A204.1 (cell line): Measurements from ENCODE around the gene GOLGA8S.
"Not testable (repeated sequence)": the region's sequence is repeated elsewhere in the genome, so short reads cannot be mapped to it uniquely, and the experiment has no call there.

ENCODE experiments used
- FAIRE-seq: peaks from 2 replicates; lab custom pipeline; 2012; peaks lifted over from hg19 to GRCh38; lab: Jason Lieb, UNC

GOLGA8S gene

GRCh38 chr15:23399207-23399606 is 44.7 kb downstream of the GOLGA8S start:
- FAIRE-seq = not testable (repeated sequence)

DNA sequence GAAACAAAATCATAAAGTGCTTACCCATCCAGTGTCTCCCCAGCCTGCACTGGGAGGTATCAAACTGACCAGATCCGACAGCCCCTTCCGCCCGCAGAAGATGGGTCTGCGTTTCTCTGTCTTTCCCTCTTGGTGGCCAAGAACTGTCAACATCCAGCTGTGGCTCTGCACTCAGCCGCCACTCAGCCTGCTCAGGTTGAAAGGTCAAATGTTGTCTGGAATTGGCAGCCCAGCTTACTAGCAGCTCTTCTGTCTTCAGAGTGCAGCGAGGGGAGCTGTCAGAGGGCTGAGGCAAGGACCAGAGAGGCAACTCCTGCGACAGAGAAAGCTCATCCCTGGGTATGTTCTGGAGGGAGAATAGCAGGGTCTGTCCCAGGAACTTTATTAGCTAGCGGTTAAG is 47.1 kb downstream of the GOLGA8S start:
- no peak for FAIRE-seq

GRCh38 chr15:23402140-23402539 is 47.6 kb downstream of the GOLGA8S start:
- FAIRE-seq = no peak

DNA sequence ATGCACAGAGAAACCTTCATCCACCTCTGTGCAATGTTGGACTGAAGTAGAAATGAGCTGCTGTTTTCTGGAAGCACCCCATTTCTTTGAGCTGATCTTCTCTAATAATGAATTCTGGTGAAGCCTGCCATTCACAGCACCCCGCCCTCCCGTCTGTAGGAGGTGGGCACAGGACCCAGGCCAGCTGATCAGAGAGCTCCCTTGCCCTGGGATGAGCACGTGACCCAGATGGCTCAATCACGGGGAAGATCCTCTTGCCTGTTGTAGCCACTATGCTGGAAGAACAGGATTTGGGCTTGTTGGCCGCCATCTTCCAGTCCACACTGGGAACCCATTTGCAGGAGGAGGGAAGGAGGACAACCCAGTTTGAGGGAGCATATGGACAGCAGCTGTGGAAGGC is 48.0 kb downstream of the GOLGA8S start:
- no peak for FAIRE-seq

GRCh38 chr15:23403550-23403949 is 49.0 kb downstream of the GOLGA8S start:
- no peak for FAIRE-seq

- FAIRE-seq = no peak
Observed at GRCh38 chr15:23411841-23412240, 57.3 kb downstream of the GOLGA8S start.

GRCh38 chr15:23412881-23413600 is 58.5 kb downstream of the GOLGA8S start:
- not testable (repeated sequence) for FAIRE-seq
